Measurements from ENCODE around the gene PARVB. TPM values are rescaled to one million over a fixed set of nuclear protein-coding genes. Genes with fewer than 3 reads are reported as not detected.

PARVB gene
- total RNA-seq, 1 donor: 29.3 TPM

DNA sequence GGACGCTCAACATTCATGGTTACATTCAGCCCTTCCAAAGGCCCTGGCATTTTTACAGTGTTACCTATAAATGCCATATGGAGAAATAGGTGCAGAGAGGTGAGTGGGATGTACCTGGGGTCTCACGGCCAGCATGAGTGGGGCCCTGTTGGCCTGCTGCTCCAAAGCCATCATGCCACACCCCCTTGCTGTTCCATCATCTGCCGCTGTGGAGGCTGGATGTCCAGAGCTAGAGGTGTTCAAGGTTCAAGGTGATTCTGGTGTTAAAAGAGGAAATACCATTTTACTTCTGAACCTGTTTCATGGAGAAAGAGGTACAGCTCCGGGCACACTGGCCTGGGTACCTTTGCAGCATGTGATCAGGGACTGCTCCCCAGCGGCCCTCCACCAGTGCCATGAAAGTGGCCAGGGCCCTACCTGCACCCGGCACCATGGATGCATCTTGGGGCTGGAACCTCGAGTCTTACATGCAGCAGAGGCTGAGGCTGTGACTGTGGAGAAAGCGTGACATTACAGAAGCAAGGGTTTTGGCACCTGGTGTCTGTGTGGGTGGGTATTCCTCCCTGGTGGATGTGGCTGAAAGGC, 68.6 kb downstream of the PARVB start:
- Histone ChIP-seq H3K4me1 (ENCODE audit: insufficient read depth, low read length) (peaks cover 13% of the 10 kb centered on the region), H2AFZ (ENCODE audit: low read length) (no peak overlapping the region), H3K4me3 (ENCODE audit: insufficient read depth, low read length) (no peak overlapping the region), H3K79me2 (ENCODE audit: insufficient read depth, low read length) (no peaks in the 10 kb centered on the region), H3K9me3 (ENCODE audit: low read depth, low read length) (no peaks in the 10 kb centered on the region), H3K27me3 (ENCODE audit: insufficient read depth, low read length) (no peaks in the 10 kb centered on the region), H3K36me3 (ENCODE audit: insufficient read depth, low read length) (no peaks in the 10 kb centered on the region), H3K27ac (ENCODE audit: low read depth, low read length) (no peak overlapping the region), H3K4me2 (ENCODE audit: insufficient read depth, low read length) (no peak overlapping the region), H4K20me1 (ENCODE audit: insufficient read depth, low read length) (no peaks in the 10 kb centered on the region)
- TF ChIP-seq, protein P1, sequence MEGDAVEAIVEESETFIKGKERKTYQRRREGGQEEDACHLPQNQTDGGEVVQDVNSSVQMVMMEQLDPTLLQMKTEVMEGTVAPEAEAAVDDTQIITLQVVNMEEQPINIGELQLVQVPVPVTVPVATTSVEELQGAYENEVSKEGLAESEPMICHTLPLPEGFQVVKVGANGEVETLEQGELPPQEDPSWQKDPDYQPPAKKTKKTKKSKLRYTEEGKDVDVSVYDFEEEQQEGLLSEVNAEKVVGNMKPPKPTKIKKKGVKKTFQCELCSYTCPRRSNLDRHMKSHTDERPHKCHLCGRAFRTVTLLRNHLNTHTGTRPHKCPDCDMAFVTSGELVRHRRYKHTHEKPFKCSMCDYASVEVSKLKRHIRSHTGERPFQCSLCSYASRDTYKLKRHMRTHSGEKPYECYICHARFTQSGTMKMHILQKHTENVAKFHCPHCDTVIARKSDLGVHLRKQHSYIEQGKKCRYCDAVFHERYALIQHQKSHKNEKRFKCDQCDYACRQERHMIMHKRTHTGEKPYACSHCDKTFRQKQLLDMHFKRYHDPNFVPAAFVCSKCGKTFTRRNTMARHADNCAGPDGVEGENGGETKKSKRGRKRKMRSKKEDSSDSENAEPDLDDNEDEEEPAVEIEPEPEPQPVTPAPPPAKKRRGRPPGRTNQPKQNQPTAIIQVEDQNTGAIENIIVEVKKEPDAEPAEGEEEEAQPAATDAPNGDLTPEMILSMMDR (IDR thresholded peaks at IDR 0.05; ENCODE audit: extremely low read depth, low read depth, low read length): no peak
- DNase-seq (ENCODE audit: insufficient read length, low spot score, missing footprints): peak; percentile 51

DNA sequence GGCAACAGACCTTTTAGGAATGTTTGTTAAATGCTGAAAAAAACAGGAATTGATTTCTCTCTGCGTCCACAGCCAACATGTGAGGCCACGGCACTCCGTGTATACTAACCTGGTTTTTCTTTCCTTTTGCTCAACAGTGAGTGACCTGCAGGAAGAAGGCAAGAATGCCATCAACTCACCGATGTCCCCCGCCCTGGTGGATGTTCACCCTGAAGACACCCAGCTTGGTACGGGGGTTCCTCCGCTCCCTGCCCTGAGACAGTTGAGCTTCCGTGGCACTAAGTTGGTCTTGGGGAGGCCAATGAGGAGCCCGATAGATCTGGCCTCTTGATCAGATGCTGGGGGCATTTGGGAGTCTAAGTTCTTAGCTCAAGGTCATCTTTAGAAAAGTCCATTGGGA, 69.7 kb downstream of the PARVB start:
- no peaks in the 10 kb centered on the region for H3K36me3 ChIP-seq (ENCODE audit: insufficient read depth, low read length)
- no peak overlapping the region for H3K4me2 ChIP-seq (ENCODE audit: insufficient read depth, low read length)
- no peaks in the 10 kb centered on the region for H3K27me3 ChIP-seq (ENCODE audit: insufficient read depth, low read length)
- H2AFZ ChIP-seq (ENCODE audit: low read length): no peak overlapping the region
- no peak overlapping the region for H3K27ac ChIP-seq (ENCODE audit: low read depth, low read length)
- H3K79me2 ChIP-seq (ENCODE audit: insufficient read depth, low read length): no peaks in the 10 kb centered on the region
- TF ChIP-seq, protein P1 (IDR thresholded peaks at IDR 0.05; ENCODE audit: extremely low read depth, low read depth, low read length): no peak
- no peak overlapping the region for H3K4me3 ChIP-seq (ENCODE audit: insufficient read depth, low read length)
- H3K9me3 ChIP-seq (ENCODE audit: low read depth, low read length): no peaks in the 10 kb centered on the region
- peaks cover 9% of the 10 kb centered on the region for H3K4me1 ChIP-seq (ENCODE audit: insufficient read depth, low read length)
- H4K20me1 ChIP-seq (ENCODE audit: insufficient read depth, low read length): no peaks in the 10 kb centered on the region
- DNase-seq (ENCODE audit: insufficient read length, low spot score, missing footprints): peak; percentile 23

DNA sequence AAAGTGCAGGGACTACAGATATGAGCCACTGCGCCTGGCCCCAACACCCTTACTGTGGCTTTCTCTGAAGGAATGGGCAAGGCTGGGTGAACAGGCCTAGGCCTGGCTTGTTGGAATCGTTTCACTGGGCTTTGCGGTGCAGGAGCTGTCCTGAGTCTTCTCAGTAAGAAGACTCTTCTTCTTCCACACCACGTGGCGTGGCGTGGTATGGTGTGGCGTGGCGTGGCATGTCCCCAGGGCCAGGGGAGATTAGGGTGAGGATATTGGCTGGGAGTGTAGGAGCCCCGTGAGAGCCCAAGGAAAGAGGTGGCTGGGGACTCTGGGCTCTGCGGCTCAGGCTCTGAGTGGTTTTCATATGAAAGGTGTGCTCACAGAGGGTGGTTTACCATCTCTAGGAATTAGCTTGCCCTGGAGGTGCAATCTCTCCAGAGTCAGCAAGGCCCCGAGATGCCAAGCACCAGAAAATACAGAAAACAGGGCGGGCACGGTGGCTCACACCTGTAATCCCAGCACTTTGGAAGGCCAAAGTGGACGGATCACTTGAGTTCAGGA, 70.7 kb downstream of the PARVB start:
- Histone ChIP-seq H3K4me3 (ENCODE audit: insufficient read depth, low read length) (no peak overlapping the region), H3K9me3 (ENCODE audit: low read depth, low read length) (no peaks in the 10 kb centered on the region), H3K4me1 (ENCODE audit: insufficient read depth, low read length) (peaks cover 2% of the 10 kb centered on the region), H2AFZ (ENCODE audit: low read length) (no peak overlapping the region), H3K27me3 (ENCODE audit: insufficient read depth, low read length) (no peaks in the 10 kb centered on the region), H3K79me2 (ENCODE audit: insufficient read depth, low read length) (no peaks in the 10 kb centered on the region), H3K36me3 (ENCODE audit: insufficient read depth, low read length) (no peaks in the 10 kb centered on the region), H3K27ac (ENCODE audit: low read depth, low read length) (no peak overlapping the region), H4K20me1 (ENCODE audit: insufficient read depth, low read length) (no peaks in the 10 kb centered on the region), H3K4me2 (ENCODE audit: insufficient read depth, low read length) (no peak overlapping the region)
- DNase-seq (ENCODE audit: insufficient read length, low spot score, missing footprints): peak; percentile 61
- TF ChIP-seq, protein P1 (IDR thresholded peaks at IDR 0.05; ENCODE audit: extremely low read depth, low read depth, low read length): no peak

DNA sequence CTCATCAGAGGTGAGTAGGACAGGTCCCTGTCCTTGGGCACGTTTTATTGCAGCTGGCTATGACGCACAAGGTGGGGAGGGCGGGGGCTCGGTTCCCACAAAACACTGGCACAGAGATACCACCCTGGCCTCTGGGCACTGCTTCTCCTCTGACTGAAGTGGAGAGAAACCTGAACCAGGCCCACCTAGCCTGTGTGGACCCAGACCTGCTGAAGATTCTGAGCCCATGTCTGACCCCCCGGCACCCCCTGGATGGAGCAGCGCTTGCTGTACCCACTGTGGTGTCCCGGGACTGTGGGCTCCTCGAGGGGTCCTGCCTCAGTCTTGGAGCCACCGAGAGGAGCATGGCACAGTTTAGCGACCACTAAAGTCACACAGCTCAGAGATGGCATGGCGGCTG, 72.6 kb downstream of the PARVB start:
- Histone ChIP-seq H3K36me3 (ENCODE audit: insufficient read depth, low read length) (no peaks in the 10 kb centered on the region), H2AFZ (ENCODE audit: low read length) (no peak overlapping the region), H3K27ac (ENCODE audit: low read depth, low read length) (no peak overlapping the region), H3K9me3 (ENCODE audit: low read depth, low read length) (no peaks in the 10 kb centered on the region), H4K20me1 (ENCODE audit: insufficient read depth, low read length) (no peaks in the 10 kb centered on the region), H3K27me3 (ENCODE audit: insufficient read depth, low read length) (no peaks in the 10 kb centered on the region), H3K4me3 (ENCODE audit: insufficient read depth, low read length) (no peak overlapping the region), H3K4me2 (ENCODE audit: insufficient read depth, low read length) (no peak overlapping the region), H3K79me2 (ENCODE audit: insufficient read depth, low read length) (no peaks in the 10 kb centered on the region), H3K4me1 (ENCODE audit: insufficient read depth, low read length) (no peaks in the 10 kb centered on the region)
- TF ChIP-seq, protein P1 (IDR thresholded peaks at IDR 0.05; ENCODE audit: extremely low read depth, low read depth, low read length): no peak
- peak; percentile 69 for DNase-seq (ENCODE audit: insufficient read length, low spot score, missing footprints)

Data from osteoblast (primary cell).